Activated naive CD8-positive, alpha-beta T cell treated with anti-CD3 and anti-CD28 coated beads, Interleukin-2, amount 10 ng/mL, durations not matched to agents 7 days and 5 days (primary cell): Measurements from ENCODE around the gene KRTAP10-9. TPM values are rescaled to one million over a fixed set of nuclear protein-coding genes. Genes with fewer than 3 reads are reported as not detected.

ENCODE experiments used
- total RNA-seq, 2 experiments: library from RNA; stranded (reverse); gene quantifications; one replicate each; pipeline ENCODE4 v1.2.3, GENCODE V29; 2021

KRTAP10-9 gene
- total RNA-seq, 2 experiments from 2014 or later, result not detected

Other genes starting within 250 kb of the KRTAP10-9 start
- gene LRRC3, start 171.6 kb upstream of the KRTAP10-9 start, total RNA-seq, result 1 to 10 TPM; 3.0 to 3.5 TPM
- gene KRTAP10-1, start 86.9 kb upstream of the KRTAP10-9 start, total RNA-seq, result not detected
- not detected for gene KRTAP10-2, start 75.6 kb upstream of the KRTAP10-9 start, total RNA-seq
- gene KRTAP10-3, start 68.3 kb upstream of the KRTAP10-9 start, total RNA-seq, result not detected
- gene KRTAP10-4, start 53.4 kb upstream of the KRTAP10-9 start, total RNA-seq, result not detected
- gene KRTAP10-5, start 46.5 kb upstream of the KRTAP10-9 start, total RNA-seq, result not detected
- gene KRTAP10-6, start 34.6 kb upstream of the KRTAP10-9 start, total RNA-seq, result not detected
- not detected for gene KRTAP10-7, start 26.5 kb upstream of the KRTAP10-9 start, total RNA-seq
- not detected for gene KRTAP10-8, start 15.0 kb upstream of the KRTAP10-9 start, total RNA-seq
- not detected for gene KRTAP10-10, start 10.3 kb downstream of the KRTAP10-9 start, total RNA-seq
- gene KRTAP10-11, start 19.3 kb downstream of the KRTAP10-9 start, total RNA-seq, result not detected
- gene KRTAP12-4, start 27.6 kb downstream of the KRTAP10-9 start, total RNA-seq, result not detected
- gene KRTAP12-3, start 30.8 kb downstream of the KRTAP10-9 start, total RNA-seq, result not detected
- gene KRTAP12-2, start 39.8 kb downstream of the KRTAP10-9 start, total RNA-seq, result not detected
- gene KRTAP12-1, start 55.1 kb downstream of the KRTAP10-9 start, total RNA-seq, result not detected
- gene KRTAP10-12, start 70.1 kb downstream of the KRTAP10-9 start, total RNA-seq, result not detected
- gene TSPEAR, start 84.5 kb downstream of the KRTAP10-9 start, total RNA-seq, result not detected
- 100 to 1,000 TPM; 111 TPM for gene UBE2G2, start 174.7 kb downstream of the KRTAP10-9 start, total RNA-seq
- gene SUMO3, start 191.0 kb downstream of the KRTAP10-9 start, total RNA-seq, result 10 to 100 TPM; 81.5 to 82.6 TPM
- gene PTTG1IP, start 246.6 kb downstream of the KRTAP10-9 start, total RNA-seq, result 10 to 100 TPM; 66.1 to 73.2 TPM